SKM-1 treated with dmso at 0.1 percent for 144 hours (cell line): Measurements from ENCODE around the gene ANKRD13A.
"Not testable (repeated sequence)": the region's sequence is repeated elsewhere in the genome, so short reads cannot be mapped to it uniquely, and the experiment has no call there.

Experiments used
- DNase-seq: peaks from one replicate; lab custom pipeline; 2025; ENCODE audit not compliant: unreplicated experiment; lab: John Stamatoyannopoulos, UW

Gene ANKRD13A

GRCh38 chr12:110006115-110006514 is 6.9 kb downstream of the ANKRD13A start:
- DNase-seq: no peak

- peak; percentile 74 for DNase-seq
These were observed 8.7 kb downstream of the ANKRD13A start for GRCh38 chr12:110007881-110008280.

DNA sequence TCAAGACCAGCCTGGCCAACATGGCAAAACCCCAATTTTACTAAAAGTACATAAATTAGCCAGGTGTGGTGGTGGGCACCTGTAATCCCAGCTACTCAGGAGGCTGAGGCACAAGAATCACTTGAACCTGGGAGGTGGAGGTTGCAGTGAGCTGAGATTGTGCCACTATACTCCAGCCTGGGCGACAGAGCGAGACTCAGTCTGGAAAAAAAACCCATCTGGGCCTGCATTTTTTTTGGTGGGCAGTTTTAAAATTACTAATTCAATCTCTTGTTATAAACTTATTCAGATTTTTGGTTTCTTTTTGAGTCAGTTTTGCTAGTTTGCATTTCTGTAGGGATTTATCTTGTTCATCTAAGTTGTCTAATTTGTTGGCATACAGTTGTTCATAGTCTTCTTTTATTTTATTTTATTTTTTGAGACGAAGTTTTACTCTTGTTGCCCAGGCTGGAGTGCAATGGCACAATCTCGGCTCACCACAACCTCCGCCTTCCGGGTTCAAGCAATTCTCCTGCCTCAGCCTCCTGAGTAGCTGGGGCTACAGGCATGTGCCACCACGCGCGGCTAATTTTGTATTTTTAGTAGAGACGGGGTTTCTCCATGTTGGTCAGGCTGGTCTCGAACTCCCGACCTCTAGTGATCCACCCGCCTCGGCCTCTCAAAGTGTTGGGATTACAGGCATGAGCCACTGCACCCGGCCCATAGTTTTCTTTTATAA is 9.6 kb downstream of the ANKRD13A start:
- DNase-seq: not testable (repeated sequence)

- DNase-seq: no peak
These were observed 11.9 kb downstream of the ANKRD13A start for GRCh38 chr12:110010853-110011723.

- no peak for DNase-seq
These were observed 12.9 kb downstream of the ANKRD13A start for GRCh38 chr12:110012137-110012536.

- DNase-seq: no peak
These were observed 13.4 kb downstream of the ANKRD13A start for GRCh38 chr12:110012659-110013058.

DNA sequence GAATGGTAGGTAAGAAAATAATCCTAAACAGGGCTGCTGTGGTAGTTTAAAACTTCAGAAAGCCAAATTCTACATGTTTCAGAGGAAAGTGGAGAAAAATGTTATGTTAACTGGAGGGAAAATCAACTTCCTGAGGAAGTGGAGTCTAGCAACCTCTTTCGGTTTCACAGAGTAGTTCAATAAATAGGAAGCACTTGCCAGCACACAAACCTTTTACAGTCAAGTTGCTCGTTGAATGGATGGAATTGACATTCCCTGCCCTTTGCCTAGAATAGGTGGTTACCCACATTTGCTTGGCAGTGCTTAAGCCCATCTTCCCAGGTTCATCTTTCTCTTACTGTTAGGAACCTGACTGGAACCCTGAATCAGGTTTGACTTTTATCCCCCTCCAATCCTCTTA is 15.9 kb downstream of the ANKRD13A start:
- DNase-seq: peak; percentile 45

- DNase-seq: no peak
These were observed 21.7 kb downstream of the ANKRD13A start for GRCh38 chr12:110020956-110021355.

GRCh38 chr12:110023059-110023980 is 24.1 kb downstream of the ANKRD13A start:
- DNase-seq: no peak

DNA sequence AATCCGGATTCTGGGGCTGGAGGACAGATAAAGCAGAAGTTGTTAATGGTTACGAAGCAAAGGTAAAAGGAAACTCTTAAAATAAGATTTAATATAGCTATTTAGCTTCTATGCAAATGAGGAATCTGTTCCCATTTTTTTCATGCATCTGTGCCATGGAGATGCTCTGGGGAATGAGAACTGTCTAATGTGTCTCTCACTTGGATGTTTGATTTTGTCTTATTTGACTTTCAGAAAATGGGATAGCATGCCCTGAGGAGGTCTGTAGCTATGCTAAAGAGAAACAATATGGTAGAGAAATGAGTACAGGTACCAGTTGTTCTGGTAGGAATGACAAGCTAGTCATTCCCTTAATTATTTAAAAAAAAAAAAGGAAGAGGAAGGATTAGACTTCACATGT is 24.8 kb downstream of the ANKRD13A start:
- DNase-seq: no peak

- DNase-seq: no peak
These were observed 29.1 kb downstream of the ANKRD13A start for GRCh38 chr12:110028323-110028722.

GRCh38 chr12:110029290-110029815 is 30.1 kb downstream of the ANKRD13A start:
- DNase-seq: no peak

GRCh38 chr12:110033888-110034287 is 34.7 kb downstream of the ANKRD13A start:
- DNase-seq: no peak

DNA sequence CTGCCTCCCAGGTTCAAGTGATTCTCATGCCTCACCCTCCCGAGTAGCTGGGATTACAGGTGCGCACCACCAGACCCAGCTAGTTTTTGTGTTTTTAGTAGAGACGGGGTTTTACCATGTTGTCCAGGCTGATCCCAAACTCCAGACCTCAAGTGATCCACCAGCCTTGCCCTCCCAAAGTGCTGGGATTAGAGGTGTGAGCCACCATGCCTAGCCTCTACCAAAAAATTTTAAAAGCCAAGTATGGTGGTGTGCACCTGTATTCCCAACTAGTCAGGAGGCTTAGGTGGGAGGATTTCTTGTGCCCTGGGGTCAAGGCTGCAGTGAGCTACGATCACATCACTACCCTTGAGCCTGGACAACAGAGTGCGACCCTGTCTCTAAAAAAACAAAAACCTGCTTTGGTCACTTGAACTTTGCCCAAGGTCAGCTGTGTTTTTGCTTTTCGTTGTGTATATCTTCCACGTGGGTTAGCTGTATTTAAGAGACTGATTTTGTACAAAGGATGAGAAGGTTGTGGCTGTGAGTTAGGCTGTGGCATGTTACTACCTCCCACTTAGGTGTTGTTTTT is 36.4 kb downstream of the ANKRD13A start:
- DNase-seq: no peak

DNA sequence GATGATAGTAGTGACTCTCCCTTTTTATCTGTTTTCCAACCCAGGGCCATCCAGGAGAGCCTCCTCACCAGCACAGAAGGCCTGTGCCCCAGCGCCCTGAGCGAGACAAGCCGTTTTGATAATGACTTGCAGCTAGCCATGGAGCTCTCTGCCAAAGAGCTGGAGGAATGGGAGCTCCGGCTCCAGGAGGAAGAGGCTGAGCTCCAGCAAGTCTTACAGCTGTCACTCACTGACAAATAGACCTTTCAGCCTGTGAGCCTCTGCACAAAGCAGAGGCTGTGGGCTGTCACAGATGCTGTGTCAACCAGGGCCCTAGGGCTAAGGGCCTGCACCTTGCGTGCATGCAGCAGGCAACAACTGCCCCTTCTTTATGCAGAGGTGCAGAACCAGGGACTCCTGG is 38.1 kb downstream of the ANKRD13A start:
- DNase-seq: no peak

DNA sequence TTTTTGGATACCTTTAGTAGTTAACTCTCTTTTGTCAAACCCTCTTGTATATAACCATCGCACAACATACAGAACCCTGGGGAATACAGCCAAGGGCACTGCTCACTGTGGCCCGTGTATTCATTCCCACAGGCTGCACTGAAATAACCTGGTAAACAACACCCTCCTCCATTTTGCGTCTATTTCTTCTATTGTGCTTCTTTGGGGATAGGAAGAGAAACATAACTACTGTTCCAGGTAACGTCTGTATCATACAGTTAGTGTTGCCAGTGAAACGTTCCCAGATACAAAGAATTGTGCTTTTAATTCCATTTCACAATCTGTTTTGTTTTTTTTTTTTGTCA is 39.5 kb downstream of the ANKRD13A start:
- no peak for DNase-seq

DNA sequence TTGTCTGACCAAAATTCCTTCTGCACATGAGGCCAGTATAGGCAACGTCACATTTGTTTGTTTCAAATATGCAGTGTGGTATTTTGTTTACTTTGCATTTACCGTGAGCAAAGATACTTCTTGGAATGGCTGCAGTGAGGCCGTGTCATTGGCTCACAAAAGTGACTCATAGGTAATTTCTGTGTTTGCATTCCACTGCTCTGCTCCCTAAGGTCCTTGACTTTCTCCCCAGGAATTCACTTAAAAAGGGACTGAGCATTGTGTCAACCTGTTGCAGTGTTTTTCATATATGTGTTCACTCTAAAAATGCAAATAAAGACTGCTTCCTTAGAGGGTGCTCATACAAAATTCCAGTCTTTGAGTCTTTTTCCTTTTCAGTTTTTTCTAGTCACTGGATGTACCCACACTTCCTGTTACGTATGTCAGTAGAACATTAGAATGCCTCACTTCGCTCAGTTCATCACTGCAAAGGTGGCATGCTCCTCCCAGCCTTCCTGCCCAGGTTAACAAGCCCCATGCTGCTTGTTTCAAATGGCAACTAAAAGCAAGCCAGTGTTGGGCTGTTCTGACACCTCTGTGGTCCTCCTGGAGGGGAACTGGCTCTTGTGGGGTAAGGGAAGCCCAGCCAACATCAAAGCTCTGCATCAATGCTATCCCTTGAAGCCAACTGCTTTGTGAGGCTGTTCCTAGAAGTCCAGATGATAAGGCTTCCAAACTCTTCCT is 40.0 kb downstream of the ANKRD13A start:
- no peak for DNase-seq

DNA sequence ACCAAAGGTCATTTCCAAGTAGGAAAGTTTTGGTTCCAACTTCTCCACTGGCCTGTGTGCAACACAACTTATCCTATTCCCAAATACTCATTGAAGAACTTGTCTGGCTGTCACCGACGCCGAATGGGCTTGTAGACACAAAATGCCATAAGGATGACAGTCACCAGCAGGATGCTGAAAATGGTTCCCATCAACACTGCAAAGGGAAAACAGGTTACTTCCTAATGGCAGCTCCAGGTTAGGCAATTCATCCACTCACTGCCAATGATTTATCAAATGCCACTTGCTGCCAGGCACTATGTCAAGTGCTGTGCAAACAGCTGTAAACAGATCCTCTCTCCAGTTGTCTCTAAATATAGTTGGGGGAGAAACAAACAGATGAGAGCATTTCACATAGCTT is 43.0 kb downstream of the ANKRD13A start:
- no peak for DNase-seq

GRCh38 chr12:110046451-110047187 is 47.4 kb downstream of the ANKRD13A start:
- DNase-seq: no peak
